ENCODE data around the gene PDXP. TPM values are rescaled to one million over a fixed set of nuclear protein-coding genes. Genes with fewer than 3 reads are reported as not detected.
A peak's percentile ranks its signal among the peaks of the same experiment; 100 is the strongest.

PDXP gene
- total RNA-seq, 1 experiment from 2014 or later: 42.7 TPM

DNA sequence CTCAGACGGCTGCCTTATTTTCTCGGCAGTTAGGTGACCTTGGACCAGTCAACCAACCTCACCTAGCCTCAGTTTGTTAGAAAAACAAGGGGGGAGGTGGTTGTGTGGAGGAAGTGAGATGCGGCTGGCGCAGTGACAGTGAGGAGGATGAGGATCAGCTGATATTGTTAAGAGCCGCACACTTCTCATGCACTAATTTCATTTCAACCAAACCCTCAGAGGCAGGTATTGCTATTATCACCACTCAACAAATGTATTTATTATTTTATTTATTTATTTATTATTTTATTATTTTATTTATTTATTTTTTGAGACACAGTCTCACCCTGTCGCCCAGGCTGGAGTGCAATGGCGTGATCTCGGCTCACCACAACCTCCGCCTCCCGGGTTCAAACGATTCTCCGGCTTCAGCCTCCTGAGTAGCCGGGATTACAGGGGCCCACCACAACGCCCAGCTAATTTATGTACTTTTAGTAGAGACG lies 19.0 kb downstream of the PDXP start:
- ChIA-PET CTCF (interaction anchor here (0.7 to 1.0 kb wide), 3 partner anchors 13 to 34 kb away, joined by 3 to 5 read pairs (median 4); no protein-coding TSS in a partner anchor), RAD21 (ENCODE audit: low non-redundant PET in 1 of 2, low total read pairs in 2 of 2, uncharacterized antibody in 2 of 2, unreplicated experiment in 2 of 2) (interaction anchor here in 1 of 2 experiments (1.0 kb wide), 1 partner anchor 178 kb away, joined by 3 read pairs; no protein-coding TSS in a partner anchor), POLR2A (interaction anchor here (0.6 to 4.6 kb wide), 8 partner anchors 9 to 69 kb away, joined by 3 to 71 read pairs (median 4); partner anchors contain the start of genes GGA1, NOL12 and PDXP)
- Histone ChIP-seq H3K9me2 (ENCODE audit: insufficient read depth) (no peaks in the 10 kb centered on the region), H4K20me1 (ENCODE audit: insufficient read depth) (no peaks in the 10 kb centered on the region), H3K79me2 (ENCODE audit: insufficient read depth, low read length) (peaks cover 13% of the 10 kb centered on the region; the same call in 1 of the 2 replicates), H3K36me3 (ENCODE audit: control insufficient read depth in 1 of 2, insufficient read depth in 2 of 2, low read length in 2 of 2) (peaks cover 5 to 11% of the 10 kb centered on the region in 2 experiments; a peak in 3 of 4 replicates), H3K4me2 (ENCODE audit: low read length) (peak overlapping the region; percentile 98), H3K27ac (ENCODE audit: low read depth, low read length) (peak overlapping the region; percentile 97; the same call in 1 of the 2 replicates), H3K27me3 (ENCODE audit: insufficient read depth, low read length) (no peaks in the 10 kb centered on the region), H3K4me1 (ENCODE audit: control insufficient read depth in 1 of 2, insufficient read depth in 2 of 2, low read length in 2 of 2) (peaks cover 34 to 70% of the 10 kb centered on the region in 2 experiments), H3K9ac (ENCODE audit: low read length) (peak overlapping the region; percentile 67), H3K4me3 (replicated peaks in 1 of 2; ENCODE audit: low read depth in 1 of 2, low read length in 2 of 2) (peak overlapping the region; percentile 71 to 86), H2AFZ (ENCODE audit: low read depth, low read length, poor library complexity, severe bottlenecking) (no peak overlapping the region), H3K9me3 (ENCODE audit: control insufficient read depth in 1 of 2, insufficient read depth in 1 of 2, low read depth in 1 of 2, low read length in 2 of 2) (no peaks in the 10 kb centered on the region)
- no peak for DNase-seq (ENCODE audit: low read depth, low spot score)
- intact Hi-C loops (cut with micrococcal nuclease): no loop called here
- TF ChIP-seq, protein P1, sequence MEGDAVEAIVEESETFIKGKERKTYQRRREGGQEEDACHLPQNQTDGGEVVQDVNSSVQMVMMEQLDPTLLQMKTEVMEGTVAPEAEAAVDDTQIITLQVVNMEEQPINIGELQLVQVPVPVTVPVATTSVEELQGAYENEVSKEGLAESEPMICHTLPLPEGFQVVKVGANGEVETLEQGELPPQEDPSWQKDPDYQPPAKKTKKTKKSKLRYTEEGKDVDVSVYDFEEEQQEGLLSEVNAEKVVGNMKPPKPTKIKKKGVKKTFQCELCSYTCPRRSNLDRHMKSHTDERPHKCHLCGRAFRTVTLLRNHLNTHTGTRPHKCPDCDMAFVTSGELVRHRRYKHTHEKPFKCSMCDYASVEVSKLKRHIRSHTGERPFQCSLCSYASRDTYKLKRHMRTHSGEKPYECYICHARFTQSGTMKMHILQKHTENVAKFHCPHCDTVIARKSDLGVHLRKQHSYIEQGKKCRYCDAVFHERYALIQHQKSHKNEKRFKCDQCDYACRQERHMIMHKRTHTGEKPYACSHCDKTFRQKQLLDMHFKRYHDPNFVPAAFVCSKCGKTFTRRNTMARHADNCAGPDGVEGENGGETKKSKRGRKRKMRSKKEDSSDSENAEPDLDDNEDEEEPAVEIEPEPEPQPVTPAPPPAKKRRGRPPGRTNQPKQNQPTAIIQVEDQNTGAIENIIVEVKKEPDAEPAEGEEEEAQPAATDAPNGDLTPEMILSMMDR (IDR thresholded peaks at IDR 0.05 in 2 of 3, conservative IDR thresholded peaks at IDR 0.05 in 1 of 3; ENCODE audit: borderline replicate concordance in 1 of 3, insufficient read depth in 1 of 3, low read depth in 2 of 3, low read length in 2 of 3): no peak
- TF ChIP-seq, protein P2, sequence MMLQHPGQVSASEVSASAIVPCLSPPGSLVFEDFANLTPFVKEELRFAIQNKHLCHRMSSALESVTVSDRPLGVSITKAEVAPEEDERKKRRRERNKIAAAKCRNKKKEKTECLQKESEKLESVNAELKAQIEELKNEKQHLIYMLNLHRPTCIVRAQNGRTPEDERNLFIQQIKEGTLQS (IDR thresholded peaks at IDR 0.05): no peak
- TF ChIP-seq, protein P3, sequence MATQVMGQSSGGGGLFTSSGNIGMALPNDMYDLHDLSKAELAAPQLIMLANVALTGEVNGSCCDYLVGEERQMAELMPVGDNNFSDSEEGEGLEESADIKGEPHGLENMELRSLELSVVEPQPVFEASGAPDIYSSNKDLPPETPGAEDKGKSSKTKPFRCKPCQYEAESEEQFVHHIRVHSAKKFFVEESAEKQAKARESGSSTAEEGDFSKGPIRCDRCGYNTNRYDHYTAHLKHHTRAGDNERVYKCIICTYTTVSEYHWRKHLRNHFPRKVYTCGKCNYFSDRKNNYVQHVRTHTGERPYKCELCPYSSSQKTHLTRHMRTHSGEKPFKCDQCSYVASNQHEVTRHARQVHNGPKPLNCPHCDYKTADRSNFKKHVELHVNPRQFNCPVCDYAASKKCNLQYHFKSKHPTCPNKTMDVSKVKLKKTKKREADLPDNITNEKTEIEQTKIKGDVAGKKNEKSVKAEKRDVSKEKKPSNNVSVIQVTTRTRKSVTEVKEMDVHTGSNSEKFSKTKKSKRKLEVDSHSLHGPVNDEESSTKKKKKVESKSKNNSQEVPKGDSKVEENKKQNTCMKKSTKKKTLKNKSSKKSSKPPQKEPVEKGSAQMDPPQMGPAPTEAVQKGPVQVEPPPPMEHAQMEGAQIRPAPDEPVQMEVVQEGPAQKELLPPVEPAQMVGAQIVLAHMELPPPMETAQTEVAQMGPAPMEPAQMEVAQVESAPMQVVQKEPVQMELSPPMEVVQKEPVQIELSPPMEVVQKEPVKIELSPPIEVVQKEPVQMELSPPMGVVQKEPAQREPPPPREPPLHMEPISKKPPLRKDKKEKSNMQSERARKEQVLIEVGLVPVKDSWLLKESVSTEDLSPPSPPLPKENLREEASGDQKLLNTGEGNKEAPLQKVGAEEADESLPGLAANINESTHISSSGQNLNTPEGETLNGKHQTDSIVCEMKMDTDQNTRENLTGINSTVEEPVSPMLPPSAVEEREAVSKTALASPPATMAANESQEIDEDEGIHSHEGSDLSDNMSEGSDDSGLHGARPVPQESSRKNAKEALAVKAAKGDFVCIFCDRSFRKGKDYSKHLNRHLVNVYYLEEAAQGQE (IDR thresholded peaks at IDR 0.05; ENCODE audit: low read depth): no peak
- TF ChIP-seq, protein P4, sequence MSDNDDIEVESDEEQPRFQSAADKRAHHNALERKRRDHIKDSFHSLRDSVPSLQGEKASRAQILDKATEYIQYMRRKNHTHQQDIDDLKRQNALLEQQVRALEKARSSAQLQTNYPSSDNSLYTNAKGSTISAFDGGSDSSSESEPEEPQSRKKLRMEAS (IDR thresholded peaks at IDR 0.05): no peak
- TF ChIP-seq POLR2A (IDR thresholded peaks at IDR 0.05; ENCODE audit: borderline replicate concordance, extremely low read depth, insufficient read depth, insufficient read length): no peak
- no peak for TF ChIP-seq ELF1 (IDR thresholded peaks at IDR 0.05; ENCODE audit: borderline replicate concordance, low read depth)
- no peak for ATAC-seq
- no TSS peak for BruUV-seq (replicated peaks)

All from HCT116 (cell line).